Esophagus muscularis mucosa (tissue), 3 donors: Measurements from ENCODE around the gene ZNF408.

Experiments
- CTCF ChIP-seq, 3 experiments: fragments of 200-600 bp in 2 of 3; fragments of 450-650 bp in 1 of 3; sonication (generic) in 2 of 3; IDR thresholded peaks; one replicate each; pipeline ENCODE4 v1.5.1; 2017 to 2019; ENCODE audit warnings: antibody characterized with exemption in 3 of 3, mild to moderate bottlenecking in 2 of 3, moderate library complexity in 1 of 3
- EP300 ChIP-seq: sonication (generic); formaldehyde crosslinking; IDR thresholded peaks from one replicate; pipeline ENCODE4 v1.6.1; 2017; ENCODE audit warnings: antibody characterized with exemption

- TF ChIP-seq EP300 (no peak), CTCF (IDR thresholded peaks at IDR 0.05) (no peak)
Observed at GRCh38 chr11:46677991-46678740, 22.7 kb upstream of the ZNF408 start.
